Measurements from ENCODE around the gene PCDHGA9. TPM values are rescaled to one million over a fixed set of nuclear protein-coding genes. Genes with fewer than 3 reads are reported as not detected.

PCDHGA9 gene
- total and polyA plus RNA-seq, 2 of the 8 experiments (the other 6 are each of a cell fraction or from before 2014, with no cell fraction given): 0.79 to 1.1 TPM

DNA sequence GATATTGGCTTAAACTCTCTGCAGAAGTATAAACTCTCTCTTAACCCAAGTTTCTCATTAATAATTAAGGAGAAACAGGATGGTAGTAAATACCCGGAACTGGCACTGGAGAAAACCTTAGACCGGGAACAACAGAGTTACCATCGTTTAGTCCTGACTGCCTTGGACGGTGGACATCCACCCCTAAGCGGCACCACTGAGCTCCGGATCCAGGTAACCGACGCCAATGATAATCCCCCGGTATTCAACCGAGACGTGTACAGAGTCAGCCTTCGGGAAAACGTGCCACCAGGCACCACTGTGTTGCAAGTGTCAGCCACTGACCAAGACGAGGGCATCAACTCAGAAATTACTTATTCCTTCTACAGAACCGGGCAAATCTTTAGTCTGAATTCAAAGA, 4.0 kb upstream of the PCDHGA9 start:
- no peak for FAIRE-seq
- Histone ChIP-seq H3K4me2 (ENCODE audit: insufficient read depth in 1 of 2, low read depth in 2 of 2, low read length in 2 of 2) (no peak overlapping the region), H3K18ac (ENCODE audit: extremely low read depth, low read length) (no peak overlapping the region), H3K9me3 (ENCODE audit: insufficient read depth in 2 of 2, low read depth in 1 of 2, low read length in 1 of 2) (peaks cover 45 to 56% of the 10 kb centered on the region in 2 experiments), H3K4ac (replicated peaks; ENCODE audit: insufficient read length, low read depth, low read length) (no peak overlapping the region), H4K5ac (ENCODE audit: insufficient read length, low read depth, low read length) (no peak overlapping the region), H3K9ac (replicated peaks in 1 of 4; ENCODE audit: extremely low read depth in 1 of 4, low read depth in 3 of 4, low read length in 3 of 4) (no peak overlapping the region), H2BK120ac (replicated peaks; ENCODE audit: low read depth, low read length) (no peak overlapping the region), H3K79me2 (ENCODE audit: control insufficient read depth in 1 of 2, insufficient read depth in 2 of 2, low read length in 2 of 2) (no peaks in the 10 kb centered on the region), H2BK20ac (ENCODE audit: low read length) (no peak overlapping the region), H3K4me1 (replicated peaks in 1 of 4; ENCODE audit: control insufficient read depth in 3 of 4, insufficient read depth in 4 of 4, low read length in 3 of 4) (no peaks in the 10 kb centered on the region), H4K20me1 (replicated peaks in 1 of 2; ENCODE audit: control insufficient read depth in 1 of 2, insufficient read depth in 2 of 2, low read length in 2 of 2) (no peaks in the 10 kb centered on the region), H3K79me1 (ENCODE audit: low read depth, low read length) (no peaks in the 10 kb centered on the region), H3K14ac (ENCODE audit: insufficient read length) (no peak overlapping the region), H2AFZ (ENCODE audit: low read length) (no peak overlapping the region), H4K91ac (replicated peaks; ENCODE audit: insufficient read length, low read length) (no peak overlapping the region), H3K23me2 (ENCODE audit: low read depth, low read length) (no peaks in the 10 kb centered on the region), H3K56ac (replicated peaks; ENCODE audit: insufficient read length, low read depth, low read length) (no peak overlapping the region), H2BK5ac (ENCODE audit: low read depth, low read length) (no peak overlapping the region), H4K8ac (ENCODE audit: extremely low read depth, insufficient read depth, low read length) (no peak overlapping the region), H3K27me3 (replicated peaks in 1 of 4; ENCODE audit: control insufficient read depth in 3 of 4, extremely low read depth in 1 of 4, insufficient read depth in 3 of 4, low read length in 3 of 4) (no peaks in the 10 kb centered on the region), H2AK5ac (ENCODE audit: low read depth, low read length) (no peak overlapping the region), H3K27ac (ENCODE audit: low read depth, low read length) (no peak overlapping the region), H2BK12ac (ENCODE audit: low read depth, low read length) (no peak overlapping the region), H3K4me3 (ENCODE audit: extremely low read depth in 1 of 4, insufficient read depth in 2 of 4, low read depth in 3 of 4, low read length in 4 of 4) (no peak overlapping the region), H3K23ac (ENCODE audit: insufficient read length) (no peak overlapping the region), H3K36me3 (ENCODE audit: control insufficient read depth in 2 of 4, insufficient read depth in 4 of 4, low read length in 3 of 4) (peaks cover 0 to 12% (median under 1%) of the 10 kb centered on the region in 4 experiments; a peak in 2 of 8 replicates), H2BK15ac (ENCODE audit: low read length) (no peak overlapping the region)
- WGBS, 2 experiments (ENCODE audit: extremely low coverage in 1 of 2, insufficient coverage in 1 of 2, insufficient read length in 1 of 2, insufficient replicate concordance in 2 of 2, low coverage in 1 of 2, low lambda C conversion rate in 2 of 2, missing lambda C conversion rate in 1 of 2): 91% methylated on average over 15 of the region's 15 CpGs; no CpG with 5 or more reads in 1 of the 2 experiments
- ChIA-PET CTCF (ENCODE audit: partially characterized antibody) (interaction anchor here (1.3 to 4.0 kb wide), 11 partner anchors 8 to 175 kb away, joined by 3 to 34 read pairs (median 9); partner anchors contain the start of genes PCDHB15, PCDHGA10, PCDHGA4 and PCDHGB3), POLR2A (ENCODE audit: partially characterized antibody) (no interaction called here)
- DNase-seq (ENCODE audit: low read depth in 1 of 2, low spot score in 2 of 2): no peak
- TF ChIP-seq, protein P1, sequence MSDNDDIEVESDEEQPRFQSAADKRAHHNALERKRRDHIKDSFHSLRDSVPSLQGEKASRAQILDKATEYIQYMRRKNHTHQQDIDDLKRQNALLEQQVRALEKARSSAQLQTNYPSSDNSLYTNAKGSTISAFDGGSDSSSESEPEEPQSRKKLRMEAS (IDR thresholded peaks at IDR 0.05): no peak
- TF ChIP-seq JUN (IDR thresholded peaks at IDR 0.05; ENCODE audit: low read depth, low read length) (no peak), POLR2AphosphoS5 (IDR thresholded peaks at IDR 0.05; ENCODE audit: low read depth, low read length) (no peak), HDAC6 (IDR thresholded peaks at IDR 0.05; ENCODE audit: low read depth, low read length) (no peak), GABPA (IDR thresholded peaks at IDR 0.05; ENCODE audit: borderline replicate concordance, insufficient read depth, low read length) (no peak), SAP30 (IDR thresholded peaks at IDR 0.05; ENCODE audit: insufficient read depth, insufficient replicate concordance, low read length) (no peak), RBBP5 (IDR thresholded peaks at IDR 0.05; ENCODE audit: borderline replicate concordance, low read depth, low read length) (no peak), NRF1 (IDR thresholded peaks at IDR 0.05; ENCODE audit: low read depth, low read length) (no peak), TBP (IDR thresholded peaks at IDR 0.05; ENCODE audit: low read depth, low read length) (no peak), SP2 (IDR thresholded peaks at IDR 0.05; ENCODE audit: low read length) (no peak), CEBPB (IDR thresholded peaks at IDR 0.05; ENCODE audit: low read depth, low read length) (no peak), KDM1A (IDR thresholded peaks at IDR 0.05; ENCODE audit: borderline replicate concordance, low read length) (no peak), RAD21 (IDR thresholded peaks at IDR 0.05 in 1 of 2, conservative IDR thresholded peaks at IDR 0.05 in 1 of 2; ENCODE audit: low read depth in 2 of 2, low read length in 2 of 2) (no peak)
- TF ChIP-seq, protein P2, sequence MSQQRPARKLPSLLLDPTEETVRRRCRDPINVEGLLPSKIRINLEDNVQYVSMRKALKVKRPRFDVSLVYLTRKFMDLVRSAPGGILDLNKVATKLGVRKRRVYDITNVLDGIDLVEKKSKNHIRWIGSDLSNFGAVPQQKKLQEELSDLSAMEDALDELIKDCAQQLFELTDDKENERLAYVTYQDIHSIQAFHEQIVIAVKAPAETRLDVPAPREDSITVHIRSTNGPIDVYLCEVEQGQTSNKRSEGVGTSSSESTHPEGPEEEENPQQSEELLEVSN (IDR thresholded peaks at IDR 0.05): no peak

Data from H1 (cell line).